Neutrophil (primary cell): ENCODE data around the gene NUP62.
"Not testable (repeated sequence)": the region's sequence is repeated elsewhere in the genome, so short reads cannot be mapped to it uniquely, and the experiment has no call there.

Experiments used
- H3K27ac ChIP-seq: fragments of 200-600 bp; sonication (generic); 2 replicates; pipeline ENCODE4 v1.5.1; 2016; ENCODE audit warnings: mild to moderate bottlenecking, moderate library complexity
- H3K27me3 ChIP-seq: fragments of 200-600 bp; sonication (generic); 2 replicates; pipeline ENCODE4 v1.6.0; 2016; ENCODE audit warnings: mild to moderate bottlenecking
- H3K36me3 ChIP-seq: fragments of 200-600 bp; sonication (generic); 2 replicates; pipeline ENCODE4 v1.5.1; 2017
- H3K4me1 ChIP-seq, 2 experiments: fragments of 200-600 bp in 1 of 2; sonication (generic) in 1 of 2; 1 replicate in 1 of 2; 2 replicates in 1 of 2; pipeline versions ENCODE4 v1.5.1 to v1.6.1; 2013 to 2016; ENCODE audit warnings: low read depth in 1 of 2, low read length in 1 of 2, mild to moderate bottlenecking in 1 of 2, moderate library complexity in 1 of 2; ENCODE audit not compliant: control insufficient read depth in 1 of 2, insufficient read depth in 1 of 2
- H3K4me3 ChIP-seq, 2 experiments: fragments of 200-600 bp in 1 of 2; sonication (generic) in 1 of 2; 1 replicate in 1 of 2; 2 replicates in 1 of 2; pipeline ENCODE4 v1.5.1; 2013 to 2016; ENCODE audit warnings: low read depth in 1 of 2, low read length in 1 of 2, mild to moderate bottlenecking in 1 of 2, moderate library complexity in 1 of 2
- H3K9me3 ChIP-seq: fragments of 200-600 bp; sonication (generic); 2 replicates; pipeline ENCODE4 v1.5.1; 2016
- CTCF ChIP-seq: fragments of 200-600 bp; sonication (generic); IDR thresholded peaks from 2 replicates; pipeline ENCODE4 v1.5.1; 2016; ENCODE audit warnings: antibody characterized with exemption

Gene NUP62

GRCh38 chr19:49975051-49975450 is 45.7 kb upstream of the NUP62 start:
- TF ChIP-seq CTCF: no peak
- Histone ChIP-seq H3K36me3 (peaks cover 57% of the 10 kb centered on the region), H3K27me3 (peaks cover 1% of the 10 kb centered on the region), H3K4me1 (no peaks in the 10 kb centered on the region), H3K4me3 (no peak overlapping the region), H3K27ac (no peak overlapping the region), H3K9me3 (no peaks in the 10 kb centered on the region)

GRCh38 chr19:49973987-49974386 is 44.7 kb upstream of the NUP62 start:
- H3K36me3 ChIP-seq: peaks cover 49% of the 10 kb centered on the region

GRCh38 chr19:49972841-49973240 is 43.5 kb upstream of the NUP62 start:
- no peak for TF ChIP-seq CTCF

More at GRCh38 chr19:49973987-49974386, 44.7 kb upstream of the NUP62 start:
- peaks cover 4% of the 10 kb centered on the region for H3K27me3 ChIP-seq
- no peaks in the 10 kb centered on the region for H3K4me1 ChIP-seq
- H3K4me3 ChIP-seq: no peak overlapping the region
- TF ChIP-seq CTCF: no peak
- H3K9me3 ChIP-seq: no peaks in the 10 kb centered on the region
- H3K27ac ChIP-seq: no peak overlapping the region

GRCh38 chr19:49971991-49972411 is 42.7 kb upstream of the NUP62 start:
- TF ChIP-seq CTCF: no peak
- no peaks in the 10 kb centered on the region for H3K9me3 ChIP-seq
- no peak overlapping the region for H3K4me3 ChIP-seq
- H3K4me1 ChIP-seq: no peaks in the 10 kb centered on the region
- H3K27me3 ChIP-seq: peaks cover 4% of the 10 kb centered on the region
- H3K36me3 ChIP-seq: peaks cover 29% of the 10 kb centered on the region
- no peak overlapping the region for H3K27ac ChIP-seq

More at GRCh38 chr19:49972841-49973240, 43.5 kb upstream of the NUP62 start:
- no peaks in the 10 kb centered on the region for H3K9me3 ChIP-seq
- H3K27me3 ChIP-seq: peaks cover 4% of the 10 kb centered on the region
- no peaks in the 10 kb centered on the region for H3K4me1 ChIP-seq
- H3K36me3 ChIP-seq: peaks cover 37% of the 10 kb centered on the region
- no peak overlapping the region for H3K4me3 ChIP-seq
- H3K27ac ChIP-seq: no peak overlapping the region

GRCh38 chr19:49969355-49969754 is 40.1 kb upstream of the NUP62 start:
- H3K36me3 ChIP-seq, H3K9me3 ChIP-seq, H3K27ac ChIP-seq, H3K27me3 ChIP-seq, H3K4me1 ChIP-seq, H3K4me3 ChIP-seq: not testable (repeated sequence)

- Histone ChIP-seq H3K36me3 (no peaks in the 10 kb centered on the region), H3K27ac (no peak overlapping the region), H3K9me3 (no peaks in the 10 kb centered on the region), H3K27me3 (peaks cover 4% of the 10 kb centered on the region), H3K4me3 (no peak overlapping the region), H3K4me1 (no peaks in the 10 kb centered on the region)
- no peak for TF ChIP-seq CTCF
Measured at GRCh38 chr19:49968279-49968922, 39.1 kb upstream of the NUP62 start.

GRCh38 chr19:49960980-49961379 is 31.7 kb upstream of the NUP62 start, which contains the start of gene SIGLEC11:
Gene SIGLEC11, minus strand, starts transcription at chr19:49961172. Its CDS starts 91 bp downstream, at chr19:49961081.
- H3K27ac ChIP-seq, H3K27me3 ChIP-seq, H3K4me1 ChIP-seq, H3K36me3 ChIP-seq, H3K9me3 ChIP-seq, H3K4me3 ChIP-seq: not testable (repeated sequence)

GRCh38 chr19:49959892-49960291 is 30.6 kb upstream of the NUP62 start:
- H3K9me3 ChIP-seq, H3K27me3 ChIP-seq, H3K36me3 ChIP-seq, H3K4me1 ChIP-seq, H3K27ac ChIP-seq, H3K4me3 ChIP-seq: not testable (repeated sequence)

- H3K4me3 ChIP-seq, H3K27ac ChIP-seq, H3K27me3 ChIP-seq, H3K36me3 ChIP-seq, H3K9me3 ChIP-seq: not testable (repeated sequence)
- H3K4me1 ChIP-seq: peaks cover 12 to 14% of the 10 kb centered on the region in 2 experiments
Measured at GRCh38 chr19:49958596-49958995, 29.3 kb upstream of the NUP62 start.
